Stimulated activated naive CD4-positive, alpha-beta T cell treated with Interleukin-2 at 50 U/mL for 16 hours (primary cell): Measurements from ENCODE around the gene KBTBD6.
A peak's percentile ranks its signal among the peaks of the same experiment; 100 is the strongest.
"Not testable (repeated sequence)": the region's sequence is repeated elsewhere in the genome, so short reads cannot be mapped to it uniquely, and the experiment has no call there.

Source experiments
- DNase-seq: peaks from one replicate; lab custom pipeline; 2025; lab: John Stamatoyannopoulos, UW

Gene KBTBD6

GRCh38 chr13:41132512-41133152 is at the start of gene KBTBD6:
Gene KBTBD6, minus strand, starts transcription at chr13:41132802. Its CDS starts 291 bp downstream, at chr13:41132511.
- peak; percentile 97 for DNase-seq

GRCh38 chr13:41182231-41182630 is 49.6 kb upstream of the KBTBD6 start:
- no peak for DNase-seq

- DNase-seq: no peak
Measured at GRCh38 chr13:41179593-41180250, 47.1 kb upstream of the KBTBD6 start.

- no peak for DNase-seq
Measured at GRCh38 chr13:41178040-41178439, 45.4 kb upstream of the KBTBD6 start.

- no peak for DNase-seq
Measured at GRCh38 chr13:41177616-41178015, 45.0 kb upstream of the KBTBD6 start.

GRCh38 chr13:41175576-41175975 is 43.0 kb upstream of the KBTBD6 start:
- DNase-seq: not testable (repeated sequence)

- no peak for DNase-seq
Measured at GRCh38 chr13:41162151-41162550, 29.5 kb upstream of the KBTBD6 start.

- DNase-seq: no peak
Measured at GRCh38 chr13:41159174-41159573, 26.6 kb upstream of the KBTBD6 start.

GRCh38 chr13:41157048-41157717 is 24.6 kb upstream of the KBTBD6 start:
- DNase-seq: no peak

GRCh38 chr13:41156620-41157019 is 24.0 kb upstream of the KBTBD6 start:
- DNase-seq: no peak

GRCh38 chr13:41154042-41154441 is 21.4 kb upstream of the KBTBD6 start:
- no peak for DNase-seq

GRCh38 chr13:41152005-41152404 is 19.4 kb upstream of the KBTBD6 start:
- no peak for DNase-seq

GRCh38 chr13:41150058-41150457 is 17.5 kb upstream of the KBTBD6 start:
- DNase-seq: no peak

GRCh38 chr13:41148419-41149283 is 16.0 kb upstream of the KBTBD6 start:
- no peak for DNase-seq

- no peak for DNase-seq
Measured at GRCh38 chr13:41145136-41145908, 12.7 kb upstream of the KBTBD6 start.

GRCh38 chr13:41144576-41144975 is 12.0 kb upstream of the KBTBD6 start:
- DNase-seq: no peak

- no peak for DNase-seq
Measured at GRCh38 chr13:41139296-41139966, 6.8 kb upstream of the KBTBD6 start.

GRCh38 chr13:41137951-41138350 is 5.3 kb upstream of the KBTBD6 start:
- no peak for DNase-seq

- no peak for DNase-seq
Measured at GRCh38 chr13:41137241-41137640, 4.6 kb upstream of the KBTBD6 start.

- no peak for DNase-seq
Measured at GRCh38 chr13:41136396-41137031, 3.9 kb upstream of the KBTBD6 start.
